GM12878 (cell line): Measurements from ENCODE around the gene RAB34. TPM values are rescaled to one million over a fixed set of nuclear protein-coding genes. Genes with fewer than 3 reads are reported as not detected.
A peak's percentile ranks its signal among the peaks of the same experiment; 100 is the strongest.
"Not testable (repeated sequence)": the region's sequence is repeated elsewhere in the genome, so short reads cannot be mapped to it uniquely, and the experiment has no call there.

Experiments
- ATAC-seq: fragments of 200-7000 bp; cut with Tn5 transposase; 3 replicates; pipeline ENCODE4 v1.9.1; 2020; ENCODE audit warnings: mild to moderate bottlenecking, moderate library complexity
- BruUV-seq: library from RNA; stranded (reverse); fragments of 400-500 nt; replicated peaks from 2 replicates; lab custom pipeline; 2021; lab: Mats Ljungman, UMichigan
- CTCF ChIA-PET: fragments of 300-600 bp; sonication (Branson Sonifier 250); formaldehyde crosslinking; extraction: SDS; loops from one replicate; lab custom pipeline; 2021; ENCODE audit warnings: inconsistent platforms; lab: Yijun Ruan, JAX
- POLR2A ChIA-PET: fragments of 350-600 bp; formaldehyde crosslinking; extraction: SDS; loops from one replicate; lab custom pipeline; 2021; ENCODE audit warnings: inconsistent platforms; lab: Charles Lee
- RAD21 ChIA-PET: fragments of 300-600 bp; sonication (Branson Sonifier 250); formaldehyde crosslinking; loops from one replicate; lab custom pipeline; 2023; ENCODE audit warnings: antibody characterized with exemption; ENCODE audit not compliant: unreplicated experiment; lab: Charles Lee
- SMC1A ChIA-PET: fragments of 300-600 bp; sonication (Branson Sonifier 250); formaldehyde crosslinking; loops from one replicate; lab custom pipeline; 2023; ENCODE audit not compliant: unreplicated experiment, uncharacterized antibody; lab: Charles Lee
- DNase-seq: peaks from one replicate; pipeline ENCODE4 v3.0.0-alpha.2; 2011; ENCODE audit warnings: low read depth, low spot score
- FAIRE-seq: peaks from 3 replicates; lab custom pipeline; 2011; peaks lifted over from hg19 to GRCh38; lab: Jason Lieb, UNC
- H2AFZ ChIP-seq: 2 replicates; pipeline ENCODE4 v1.6.0; 2011; ENCODE audit warnings: low read depth, low read length, control low read depth; ENCODE audit not compliant: control insufficient read depth
- H3K27ac ChIP-seq: 2 replicates; pipeline ENCODE4 v1.5.1; 2011; ENCODE audit warnings: control low read depth; ENCODE audit not compliant: control insufficient read depth, insufficient read depth
- H3K27me3 ChIP-seq, 2 experiments: replicated peaks in 1 of 2; 2 replicates each; pipeline versions ENCODE4 v1.6.0 to v1.6.1; 2011; ENCODE audit warnings: low read length in 1 of 2; ENCODE audit not compliant: control insufficient read depth in 2 of 2, insufficient read depth in 2 of 2
- H3K36me3 ChIP-seq, 2 experiments: 2 replicates each; pipeline ENCODE4 v1.5.1; 2011; ENCODE audit warnings: low read length in 1 of 2; ENCODE audit not compliant: control insufficient read depth in 2 of 2, insufficient read depth in 2 of 2
- H3K4me1 ChIP-seq: 2 replicates; pipeline ENCODE4 v1.6.1; 2011; ENCODE audit warnings: mild to moderate bottlenecking, low read length, moderate library complexity, mixed read lengths; ENCODE audit not compliant: control insufficient read depth, insufficient read depth
- H3K4me2 ChIP-seq: 2 replicates; pipeline ENCODE4 v1.6.0; 2011; ENCODE audit warnings: control low read depth; ENCODE audit not compliant: control insufficient read depth, insufficient read depth
- H3K4me3 ChIP-seq: fragments of 200-600 bp; sonication (generic); 2 replicates; pipeline ENCODE4 v1.5.1; 2016
- H3K79me2 ChIP-seq: 2 replicates; pipeline ENCODE4 v1.6.0; 2011; ENCODE audit warnings: low read length; ENCODE audit not compliant: control insufficient read depth, insufficient read depth
- H3K9ac ChIP-seq: 2 replicates; pipeline ENCODE4 v1.8.0; 2011; ENCODE audit warnings: low read length, control low read depth, mixed read lengths; ENCODE audit not compliant: control insufficient read depth, insufficient read depth
- H3K9me3 ChIP-seq: replicated peaks from 3 replicates; pipeline ENCODE4 v1.5.1; 2011; ENCODE audit warnings: mild to moderate bottlenecking, low read length; ENCODE audit not compliant: control insufficient read depth, insufficient read depth
- H4K20me1 ChIP-seq: 2 replicates; pipeline ENCODE4 v1.6.0; 2011; ENCODE audit not compliant: control insufficient read depth, insufficient read depth
- FOS ChIP-seq: IDR thresholded peaks from 3 replicates; pipeline ENCODE4 v1.6.1; 2011; ENCODE audit warnings: borderline replicate concordance; ENCODE audit not compliant: insufficient read length; ENCODE audit errors: extremely low read depth
- FOXK2 ChIP-seq: fragments of 450-650 bp; IDR thresholded peaks from 2 replicates; pipeline ENCODE4 v1.6.1; 2017; ENCODE audit warnings: mild to moderate bottlenecking, moderate library complexity
- GABPA ChIP-seq: IDR thresholded peaks from 2 replicates; pipeline ENCODE4 v1.6.1; 2014; ENCODE audit warnings: antibody characterized with exemption, low read depth, mild to moderate bottlenecking, inconsistent platforms
- HSF1 ChIP-seq: fragments of 150-350 bp; IDR thresholded peaks from 2 replicates; pipeline ENCODE4 v1.6.1; 2014; ENCODE audit warnings: mild to moderate bottlenecking, low read depth, low read length
- MYC ChIP-seq: IDR thresholded peaks from 2 replicates; pipeline ENCODE4 v1.6.1; 2011; ENCODE audit warnings: mild to moderate bottlenecking, low read length, moderate library complexity, inconsistent platforms; ENCODE audit not compliant: insufficient read depth, insufficient replicate concordance, insufficient read length, severe bottlenecking
- NRF1 ChIP-seq: conservative IDR thresholded peaks from 2 replicates; pipeline ENCODE4 v1.6.1; 2011; ENCODE audit warnings: mild to moderate bottlenecking, low read depth, low read length, improper control_type of control experiment
- PAX8 ChIP-seq: fragments of 450-650 bp; IDR thresholded peaks from 2 replicates; pipeline ENCODE4 v1.6.1; 2017; ENCODE audit warnings: mild to moderate bottlenecking, moderate library complexity
- POLR2A ChIP-seq: IDR thresholded peaks from 2 replicates; pipeline ENCODE4 v1.6.1; 2011; ENCODE audit warnings: low read depth, mild to moderate bottlenecking, low read length
- RAD21 ChIP-seq: IDR thresholded peaks from 2 replicates; pipeline ENCODE4 v1.6.1; 2011; ENCODE audit warnings: mild to moderate bottlenecking, low read depth, low read length, moderate library complexity; ENCODE audit not compliant: insufficient read depth
- RBBP5 ChIP-seq: fragments of 200-600 bp; sonication (generic); conservative IDR thresholded peaks from 2 replicates; pipeline ENCODE4 v1.6.1; 2016
- RCOR1 ChIP-seq: conservative IDR thresholded peaks from 2 replicates; pipeline ENCODE4 v1.6.1; 2012; ENCODE audit warnings: low read depth, low read length, improper control_type of control experiment
- SMAD5 ChIP-seq: IDR thresholded peaks from 2 replicates; pipeline ENCODE4 v1.6.1; 2016; ENCODE audit warnings: antibody characterized with exemption, low read depth
- SMARCA5 ChIP-seq: fragments of 450-650 bp; IDR thresholded peaks from 2 replicates; pipeline ENCODE4 v1.6.1; 2017; ENCODE audit warnings: mild to moderate bottlenecking
- ZNF384 ChIP-seq: IDR thresholded peaks from 2 replicates; pipeline ENCODE4 v1.6.1; 2012; ENCODE audit warnings: low read depth, mild to moderate bottlenecking, low read length, improper control_type of control experiment, borderline replicate concordance
- WGBS: methylation state at CpG from one replicate; pipeline ENCODE4 v1.1.6; 2016; ENCODE audit warnings: low lambda C conversion rate; ENCODE audit not compliant: insufficient replicate concordance, insufficient coverage; ENCODE audit errors: missing lambda C conversion rate; 5-methylcytosine and 5-hydroxymethylcytosine counted together
- in situ Hi-C: fragments of 300-500 bp; cut with MboI; formaldehyde crosslinking; loops from 9 replicates; pipeline ENCODE4 v1.14.3; 2018; ENCODE audit warnings: mixed read lengths
- intact Hi-C: fragments of 100-400 bp; cut with micrococcal nuclease; formaldehyde crosslinking; loops from one replicate; pipeline ENCODE4 v1.14.2; 2022; ENCODE audit not compliant: unreplicated experiment
- polyA plus RNA-seq, 11 experiments: library from polyadenylated mRNA; depleted of rRNA in 4 of 11; unstranded in 6 of 11; stranded (reverse) in 5 of 11; fragments of >200 nt; fragmentation: Nextera tagmentation in 4 of 11; fragmentation: Illumina TruSeq in 1 of 11; extraction: Ambion mirVana in 4 of 11; extraction: Trizol in 1 of 11; gene quantifications; 1 replicate in 1 of 11; 2 replicates in 10 of 11; pipeline versions ENCODE4 v1.2.1 to v1.2.3, GENCODE V29; 2011 to 2016; ENCODE audit warnings: inconsistent platforms in 2 of 11, missing spikeins in 2 of 11, low read depth in 1 of 11
- total RNA-seq, 4 experiments: library from RNA; depleted of rRNA in 3 of 4; stranded (reverse); fragments of >200 nt in 3 of 4; fragmentation: Illumina TruSeq in 1 of 4; extraction: Trizol in 1 of 4; gene quantifications; 2 replicates each; pipeline versions ENCODE4 v1.2.1 to v1.2.3, GENCODE V29; 2013 to 2021

Gene RAB34
- total and polyA plus RNA-seq, 10 of the 15 experiments (the other 5 are each of a cell fraction or from before 2014, with no cell fraction given): 0.37 to 46.4 (median 32.8) TPM

DNA sequence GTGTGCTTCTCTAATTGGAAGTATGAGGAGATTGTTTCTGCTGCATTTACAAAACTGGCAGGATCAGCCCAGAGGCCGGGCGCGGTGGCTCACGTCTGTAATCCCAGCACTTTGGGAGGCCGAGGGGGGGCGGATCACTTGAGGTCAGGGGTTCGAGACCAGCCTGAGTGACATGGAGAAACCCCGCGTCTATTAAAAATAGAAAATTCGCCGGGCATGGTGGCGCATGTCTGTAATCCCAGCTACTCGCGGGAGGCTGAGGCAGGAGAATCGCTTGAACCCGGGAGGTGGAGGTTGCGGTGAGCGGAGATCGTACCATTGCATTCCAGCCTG is 3.3 kb upstream of the RAB34 start:
- DNase-seq, H3K9me3 ChIP-seq, H2AFZ ChIP-seq, in situ Hi-C loops, FAIRE-seq, ATAC-seq: not testable (repeated sequence)
- Histone ChIP-seq H3K27ac (peak overlapping the region; percentile 83), H3K4me3 (peak overlapping the region; percentile 95)
- CTCF ChIA-PET: interaction anchor here (0.6 to 12.6 kb wide), 11 partner anchors 8 to 233 kb away, joined by 3 to 394 read pairs (median 5); partner anchors contain the start of genes FAM222B, PROCA1, SDF2 and SUPT6H
- POLR2A ChIA-PET: interaction anchor here (0.6 to 17.2 kb wide), 6 partner anchors 9 to 230 kb away, joined by 3 to 485 read pairs (median 8); partner anchors contain the start of genes PROCA1 and TRAF4
- TF ChIP-seq POLR2A: 0 out of 2 replicates have a peak, but pooled peaks have one; percentile 3
- 0 out of 2 replicates have a peak, but pooled peaks have one; percentile 16 for TF ChIP-seq SMAD5
- TF ChIP-seq, all 136 proteins: peak for 2; not testable (repeated sequence) for 134
- not testable (repeated sequence) for H4K20me1 ChIP-seq, H3K27me3 ChIP-seq, BruUV-seq
- Histone ChIP-seq H3K36me3 (peaks cover 12 to 20% of the 10 kb centered on the region in 2 experiments; a peak in 3 of 4 replicates), H3K79me2 (peaks cover 45% of the 10 kb centered on the region), H3K4me1 (peaks cover 22% of the 10 kb centered on the region), H3K4me2 (peak overlapping the region; percentile 88), H3K9ac (peak overlapping the region; percentile 92)
- ChIA-PET SMC1A (interaction anchor here (0.9 to 2.7 kb wide), 6 partner anchors 10 to 231 kb away, joined by 3 to 15 read pairs (median 6); partner anchors contain the start of genes PHF12 and PROCA1), RAD21 (interaction anchor here (0.6 to 1.7 kb wide), 7 partner anchors 10 to 75 kb away, joined by 3 to 7 read pairs (median 3); partner anchors contain the start of genes BLTP2 and PROCA1)
- WGBS: 2% methylated on average over 19 of the region's 19 CpGs
- intact Hi-C loops: loop anchor here (10.0 kb wide), 1 partner anchor 394 kb away; no protein-coding TSS in a partner anchor

DNA sequence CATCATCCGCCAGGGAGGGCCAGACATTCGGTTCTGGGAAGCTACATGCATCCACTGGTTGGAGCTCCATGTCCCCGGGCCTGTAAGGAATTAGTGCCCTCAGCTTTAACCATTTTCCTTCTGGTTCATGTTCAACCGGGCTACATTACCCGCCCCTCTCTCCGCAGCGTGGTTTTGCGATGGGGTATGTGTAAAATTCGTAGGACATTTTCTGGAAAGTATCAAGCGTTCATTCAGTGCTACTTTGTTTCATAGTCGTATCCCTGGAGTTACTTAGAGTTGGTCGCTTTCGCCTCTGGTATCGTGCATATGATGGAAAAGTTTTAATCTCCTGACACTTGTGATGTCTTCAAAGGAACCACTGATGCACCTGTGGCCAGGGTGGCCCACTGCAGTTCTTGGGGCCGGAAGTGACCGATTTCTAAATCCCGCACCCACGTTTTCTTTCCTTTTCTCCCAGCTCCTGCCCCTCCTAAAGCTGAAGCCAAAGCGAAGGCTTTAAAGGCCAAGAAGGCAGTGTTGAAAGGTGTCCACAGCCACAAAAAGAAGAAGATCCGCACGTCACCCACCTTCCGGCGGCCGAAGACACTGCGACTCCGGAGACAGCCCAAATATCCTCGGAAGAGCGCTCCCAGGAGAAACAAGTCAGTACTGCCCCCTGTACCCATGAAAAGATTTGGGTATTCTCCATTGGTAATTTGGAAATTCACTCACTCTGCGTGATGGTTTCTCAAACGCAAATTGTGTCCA is 2.8 kb upstream of the RAB34 start:
- peak overlapping the region; percentile 83 for H3K27ac ChIP-seq
- 1% methylated on average over 30 of the region's 30 CpGs for WGBS
- CTCF ChIA-PET: interaction anchor here (0.8 to 12.6 kb wide), 12 partner anchors 9 to 397 kb away, joined by 3 to 394 read pairs (median 4); partner anchors contain the start of genes PROCA1, SDF2 and SUPT6H
- peak overlapping the region; percentile 88 for H3K4me2 ChIP-seq
- intact Hi-C loops (loop anchor here (10.0 kb wide), 1 partner anchor 394 kb away; no protein-coding TSS in a partner anchor), in situ Hi-C loops (no loop called here)
- peaks cover 41% of the 10 kb centered on the region for H3K79me2 ChIP-seq
- H3K4me3 ChIP-seq: peak overlapping the region; percentile 95
- DNase-seq (no peak), ATAC-seq (peak; percentile 8), FAIRE-seq (no peak)
- BruUV-seq: TSS peak; percentile 86
- H4K20me1 ChIP-seq: no peaks in the 10 kb centered on the region
- POLR2A ChIA-PET: interaction anchor here (0.9 to 17.2 kb wide), 21 partner anchors 8 to 231 kb away, joined by 3 to 485 read pairs (median 6); partner anchors contain the start of genes BLTP2, NEK8, PHF12 and PIGS
- peak overlapping the region; percentile 92 for H3K9ac ChIP-seq
- no peak overlapping the region for H2AFZ ChIP-seq
- H3K9me3 ChIP-seq: no peaks in the 10 kb centered on the region
- SMC1A ChIA-PET: interaction anchor here (0.7 to 2.7 kb wide), 15 partner anchors 8 to 232 kb away, joined by 3 to 15 read pairs (median 4); partner anchors contain the start of genes BLTP2, FAM222B, NEK8 and PHF12
- H3K36me3 ChIP-seq: peaks cover 12 to 20% of the 10 kb centered on the region in 2 experiments; a peak in 3 of 4 replicates
- H3K4me1 ChIP-seq: peaks cover 18% of the 10 kb centered on the region
- RAD21 ChIA-PET: interaction anchor here (0.8 to 1.7 kb wide), 17 partner anchors 9 to 231 kb away, joined by 3 to 10 read pairs (median 5); partner anchors contain the start of genes DHRS13, FAM222B, PHF12 and PROCA1
- H3K27me3 ChIP-seq: no peaks in the 10 kb centered on the region
- TF ChIP-seq GABPA (no peak), FOS (no peak), PAX8 (no peak), RBBP5 (no peak), HSF1 (no peak), MYC (no peak), NRF1 (no peak), ZNF384 (no peak), SMARCA5 (0 out of 2 replicates have a peak, but pooled peaks have one; percentile 3), RCOR1 (no peak), FOXK2 (no peak), RAD21 (no peak)
